GM12878 (cell line): ENCODE results near the gene YIPF5.

ENCODE experiments used
- TF ChIP-seq, protein P1 (sequence below): IDR thresholded peaks from 2 replicates; pipeline ENCODE4 v1.6.1; 2012; ENCODE audit warnings: mild to moderate bottlenecking, low read depth, low read length
- TF ChIP-seq, protein P2 (sequence below), 3 experiments: IDR thresholded peaks in 2 of 3; conservative IDR thresholded peaks in 1 of 3; 2 replicates each; pipeline ENCODE4 v1.5.1; 2011; ENCODE audit warnings: low read depth in 3 of 3, low read length in 3 of 3, mild to moderate bottlenecking in 3 of 3, control low read depth in 2 of 3, moderate library complexity in 2 of 3, inconsistent platforms in 1 of 3, mixed read lengths in 1 of 3; ENCODE audit not compliant: control insufficient read depth in 2 of 3, insufficient read depth in 1 of 3; ENCODE audit errors: extremely low read depth in 1 of 3

DNA sequence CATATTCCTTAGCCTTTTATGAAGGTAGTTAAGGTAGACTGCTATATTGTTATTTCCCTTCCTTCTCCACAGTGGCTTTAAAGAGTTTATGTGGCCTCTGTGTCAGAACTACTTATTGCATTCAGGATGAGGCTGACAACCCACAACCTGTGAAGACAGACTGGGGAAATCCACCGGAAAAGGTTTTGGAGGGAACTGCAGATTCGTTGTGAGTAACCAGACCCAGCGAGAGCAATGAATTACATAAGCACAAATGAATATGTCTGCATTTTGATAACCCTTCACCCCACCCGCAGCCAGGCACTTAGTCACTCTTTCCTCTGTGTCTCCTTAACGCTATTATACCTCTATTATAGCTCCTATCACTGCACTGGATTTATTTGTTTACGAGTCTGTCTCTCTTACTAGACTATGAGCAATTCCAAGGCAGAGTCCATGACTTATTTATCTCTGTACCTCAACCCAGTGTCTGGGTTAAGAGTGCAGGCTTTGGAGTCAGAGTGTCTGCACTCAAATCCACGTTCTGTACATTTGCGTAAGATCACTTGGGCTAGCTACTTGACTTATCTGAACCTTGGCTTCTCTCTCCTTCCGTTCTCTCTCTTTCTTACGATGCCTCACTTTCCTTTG, 19.5 kb upstream of the YIPF5 start:
- TF ChIP-seq, protein P1, sequence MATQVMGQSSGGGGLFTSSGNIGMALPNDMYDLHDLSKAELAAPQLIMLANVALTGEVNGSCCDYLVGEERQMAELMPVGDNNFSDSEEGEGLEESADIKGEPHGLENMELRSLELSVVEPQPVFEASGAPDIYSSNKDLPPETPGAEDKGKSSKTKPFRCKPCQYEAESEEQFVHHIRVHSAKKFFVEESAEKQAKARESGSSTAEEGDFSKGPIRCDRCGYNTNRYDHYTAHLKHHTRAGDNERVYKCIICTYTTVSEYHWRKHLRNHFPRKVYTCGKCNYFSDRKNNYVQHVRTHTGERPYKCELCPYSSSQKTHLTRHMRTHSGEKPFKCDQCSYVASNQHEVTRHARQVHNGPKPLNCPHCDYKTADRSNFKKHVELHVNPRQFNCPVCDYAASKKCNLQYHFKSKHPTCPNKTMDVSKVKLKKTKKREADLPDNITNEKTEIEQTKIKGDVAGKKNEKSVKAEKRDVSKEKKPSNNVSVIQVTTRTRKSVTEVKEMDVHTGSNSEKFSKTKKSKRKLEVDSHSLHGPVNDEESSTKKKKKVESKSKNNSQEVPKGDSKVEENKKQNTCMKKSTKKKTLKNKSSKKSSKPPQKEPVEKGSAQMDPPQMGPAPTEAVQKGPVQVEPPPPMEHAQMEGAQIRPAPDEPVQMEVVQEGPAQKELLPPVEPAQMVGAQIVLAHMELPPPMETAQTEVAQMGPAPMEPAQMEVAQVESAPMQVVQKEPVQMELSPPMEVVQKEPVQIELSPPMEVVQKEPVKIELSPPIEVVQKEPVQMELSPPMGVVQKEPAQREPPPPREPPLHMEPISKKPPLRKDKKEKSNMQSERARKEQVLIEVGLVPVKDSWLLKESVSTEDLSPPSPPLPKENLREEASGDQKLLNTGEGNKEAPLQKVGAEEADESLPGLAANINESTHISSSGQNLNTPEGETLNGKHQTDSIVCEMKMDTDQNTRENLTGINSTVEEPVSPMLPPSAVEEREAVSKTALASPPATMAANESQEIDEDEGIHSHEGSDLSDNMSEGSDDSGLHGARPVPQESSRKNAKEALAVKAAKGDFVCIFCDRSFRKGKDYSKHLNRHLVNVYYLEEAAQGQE, result no peak
- TF ChIP-seq, protein P2, sequence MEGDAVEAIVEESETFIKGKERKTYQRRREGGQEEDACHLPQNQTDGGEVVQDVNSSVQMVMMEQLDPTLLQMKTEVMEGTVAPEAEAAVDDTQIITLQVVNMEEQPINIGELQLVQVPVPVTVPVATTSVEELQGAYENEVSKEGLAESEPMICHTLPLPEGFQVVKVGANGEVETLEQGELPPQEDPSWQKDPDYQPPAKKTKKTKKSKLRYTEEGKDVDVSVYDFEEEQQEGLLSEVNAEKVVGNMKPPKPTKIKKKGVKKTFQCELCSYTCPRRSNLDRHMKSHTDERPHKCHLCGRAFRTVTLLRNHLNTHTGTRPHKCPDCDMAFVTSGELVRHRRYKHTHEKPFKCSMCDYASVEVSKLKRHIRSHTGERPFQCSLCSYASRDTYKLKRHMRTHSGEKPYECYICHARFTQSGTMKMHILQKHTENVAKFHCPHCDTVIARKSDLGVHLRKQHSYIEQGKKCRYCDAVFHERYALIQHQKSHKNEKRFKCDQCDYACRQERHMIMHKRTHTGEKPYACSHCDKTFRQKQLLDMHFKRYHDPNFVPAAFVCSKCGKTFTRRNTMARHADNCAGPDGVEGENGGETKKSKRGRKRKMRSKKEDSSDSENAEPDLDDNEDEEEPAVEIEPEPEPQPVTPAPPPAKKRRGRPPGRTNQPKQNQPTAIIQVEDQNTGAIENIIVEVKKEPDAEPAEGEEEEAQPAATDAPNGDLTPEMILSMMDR (IDR thresholded peaks at IDR 0.05 in 2 of 3, conservative IDR thresholded peaks at IDR 0.05 in 1 of 3; ENCODE audit: control insufficient read depth in 2 of 3, extremely low read depth in 1 of 3, insufficient read depth in 1 of 3, low read depth in 3 of 3, low read length in 3 of 3), result no peak
